Tibial nerve (tissue), 4 donors: Measurements from ENCODE around the gene TMIGD1. TPM values are rescaled to one million over a fixed set of nuclear protein-coding genes. Genes with fewer than 3 reads are reported as not detected.

ENCODE experiments used
- DNase-seq, 2 donors: peaks; one replicate each; pipeline ENCODE4 v3.0.0-alpha.2; 2019; ENCODE audit warnings: low spot score in 2 of 2
- H3K27ac ChIP-seq, 4 donors: fragments of 200-600 bp; sonication (generic) in 3 of 4; one replicate each; pipeline ENCODE4 v1.5.1; 2017 to 2019; ENCODE audit warnings: mild to moderate bottlenecking in 1 of 4
- H3K27me3 ChIP-seq, 2 donors: fragments of 200-600 bp; sonication (generic) in 1 of 2; one replicate each; pipeline versions ENCODE4 v1.5.1 to v1.6.0; 2017 to 2019
- H3K36me3 ChIP-seq, 3 donors: fragments of 200-600 bp; sonication (generic); one replicate each; pipeline ENCODE4 v1.5.1; 2018 to 2019
- H3K4me1 ChIP-seq, 4 donors: fragments of 200-600 bp; sonication (generic) in 3 of 4; one replicate each; pipeline ENCODE4 v1.5.1; 2017 to 2019
- H3K4me3 ChIP-seq, 4 donors: fragments of 200-600 bp; sonication (generic) in 3 of 4; one replicate each; pipeline ENCODE4 v1.5.1; 2017 to 2019; ENCODE audit warnings: mild to moderate bottlenecking in 1 of 4, moderate library complexity in 1 of 4
- H3K9me3 ChIP-seq, 4 donors: fragments of 200-600 bp; sonication (generic) in 3 of 4; one replicate each; pipeline ENCODE4 v1.5.1; 2017 to 2019
- CTCF ChIP-seq, 5 experiments: fragments of 200-600 bp in 3 of 5; fragments of 450-650 bp in 2 of 5; sonication (generic) in 3 of 5; IDR thresholded peaks; one replicate each; pipeline ENCODE4 v1.5.1; 2016 to 2019; ENCODE audit warnings: antibody characterized with exemption in 5 of 5, mild to moderate bottlenecking in 3 of 5, moderate library complexity in 2 of 5
- EP300 ChIP-seq, 2 donors: sonication (generic); formaldehyde crosslinking; IDR thresholded peaks; one replicate each; pipeline ENCODE4 v1.6.1; 2017; ENCODE audit warnings: antibody characterized with exemption in 2 of 2, mild to moderate bottlenecking in 1 of 2
- POLR2A ChIP-seq, 2 donors: fragments of 450-650 bp; IDR thresholded peaks; one replicate each; pipeline ENCODE4 v1.6.1; 2017; ENCODE audit warnings: antibody characterized with exemption in 2 of 2, mild to moderate bottlenecking in 2 of 2, moderate library complexity in 2 of 2
- WGBS, 2 donors: methylation state at CpG; one replicate each; pipeline ENCODE4 v1.1.5; 2018; 5-methylcytosine and 5-hydroxymethylcytosine counted together
- total RNA-seq, 4 donors: library from RNA; depleted of rRNA; stranded (reverse); fragments of >200 nt; gene quantifications; one replicate each; pipeline ENCODE4 v1.1.0, GENCODE V29; 2016

Gene TMIGD1
- total RNA-seq, 4 donors from 2014 or later, result not detected

- Histone ChIP-seq H3K36me3 (no peaks in the 10 kb centered on the region), H3K27me3 (no peaks in the 10 kb centered on the region), H3K27ac (no peak overlapping the region), H3K4me1 (no peaks in the 10 kb centered on the region), H3K9me3 (no peaks in the 10 kb centered on the region), H3K4me3 (no peak overlapping the region)
- no peak for DNase-seq
- WGBS, 2 donors, result 87% methylated on average over 4 of the region's 4 CpGs
- TF ChIP-seq CTCF (IDR thresholded peaks at IDR 0.05), result no peak
- TF ChIP-seq EP300 (IDR thresholded peaks at IDR 0.05), result no peak
- no peak for TF ChIP-seq POLR2A (IDR thresholded peaks at IDR 0.05)
Observed at GRCh38 chr17:30334421-30334820, 564 bp upstream of the TMIGD1 start.

- no peak for TF ChIP-seq CTCF (IDR thresholded peaks at IDR 0.05)
- 32 to 38% methylated on average over 4 of the region's 4 CpGs for WGBS, 2 donors
- Histone ChIP-seq H3K4me1 (no peaks in the 10 kb centered on the region), H3K4me3 (no peak overlapping the region), H3K9me3 (no peaks in the 10 kb centered on the region), H3K36me3 (no peaks in the 10 kb centered on the region), H3K27ac (no peak overlapping the region), H3K27me3 (no peaks in the 10 kb centered on the region)
- DNase-seq, result no peak
Observed at GRCh38 chr17:30332057-30332542, 1.8 kb downstream of the TMIGD1 start.

GRCh38 chr17:30326809-30327208 lies 7.0 kb downstream of the TMIGD1 start:
- no peak for DNase-seq
- Histone ChIP-seq H3K4me1 (peaks cover 0 to 3% (median 0%) of the 10 kb centered on the region in 4 donors), H3K27me3 (no peaks in the 10 kb centered on the region), H3K36me3 (no peaks in the 10 kb centered on the region), H3K9me3 (no peaks in the 10 kb centered on the region), H3K27ac (no peak overlapping the region), H3K4me3 (no peak overlapping the region)
- WGBS, 2 donors, result 18 to 33% methylated on average over 1 of the region's 1 CpG
- TF ChIP-seq CTCF (IDR thresholded peaks at IDR 0.05), result no peak
- TF ChIP-seq EP300 (IDR thresholded peaks at IDR 0.05), result no peak
- no peak for TF ChIP-seq POLR2A (IDR thresholded peaks at IDR 0.05)

- no peaks in the 10 kb centered on the region for H3K36me3 ChIP-seq
- H3K27ac ChIP-seq, result no peak overlapping the region
- no peaks in the 10 kb centered on the region for H3K27me3 ChIP-seq
- no peak overlapping the region for H3K4me3 ChIP-seq
- H3K9me3 ChIP-seq, result no peaks in the 10 kb centered on the region
- 80 to 82% methylated on average over 7 of the region's 7 CpGs for WGBS, 2 donors
- H3K4me1 ChIP-seq, result peaks cover 0 to 3% (median 0%) of the 10 kb centered on the region in 4 donors
- no peak for DNase-seq
- TF ChIP-seq POLR2A (IDR thresholded peaks at IDR 0.05) (no peak), EP300 (IDR thresholded peaks at IDR 0.05) (no peak), CTCF (IDR thresholded peaks at IDR 0.05) (no peak)
Observed at GRCh38 chr17:30324723-30325122, 9.1 kb downstream of the TMIGD1 start.

GRCh38 chr17:30323895-30324319 lies 9.9 kb downstream of the TMIGD1 start:
- Histone ChIP-seq H3K4me1 (peaks cover 0 to 3% (median 0%) of the 10 kb centered on the region in 4 donors), H3K27me3 (no peaks in the 10 kb centered on the region), H3K4me3 (no peak overlapping the region), H3K36me3 (no peaks in the 10 kb centered on the region), H3K9me3 (no peaks in the 10 kb centered on the region), H3K27ac (no peak overlapping the region)
- TF ChIP-seq CTCF (IDR thresholded peaks at IDR 0.05) (no peak), EP300 (IDR thresholded peaks at IDR 0.05) (no peak), POLR2A (IDR thresholded peaks at IDR 0.05) (no peak)
- peak in 1 of 2 donors; percentile 44 for DNase-seq
